ENCODE results near the gene LIPI. TPM values are rescaled to one million over a fixed set of nuclear protein-coding genes. Genes with fewer than 3 reads are reported as not detected.

Gene LIPI
- total RNA-seq, 4 donors from 2014 or later = 2.1 TPM; not detected in 3

- no peak for DNase-seq (ENCODE audit: low spot score in 2 of 2)
- Histone ChIP-seq H3K9me3 (no peaks in the 10 kb centered on the region), H3K36me3 (peaks cover 0 to 6% (median 0%) of the 10 kb centered on the region in 3 donors), H3K27ac (no peak overlapping the region), H3K27me3 (no peaks in the 10 kb centered on the region), H3K4me3 (no peak overlapping the region), H3K4me1 (no peaks in the 10 kb centered on the region)
- 63 to 85% methylated on average over 2 of the region's 2 CpGs for WGBS, 2 donors
- TF ChIP-seq, protein P1, sequence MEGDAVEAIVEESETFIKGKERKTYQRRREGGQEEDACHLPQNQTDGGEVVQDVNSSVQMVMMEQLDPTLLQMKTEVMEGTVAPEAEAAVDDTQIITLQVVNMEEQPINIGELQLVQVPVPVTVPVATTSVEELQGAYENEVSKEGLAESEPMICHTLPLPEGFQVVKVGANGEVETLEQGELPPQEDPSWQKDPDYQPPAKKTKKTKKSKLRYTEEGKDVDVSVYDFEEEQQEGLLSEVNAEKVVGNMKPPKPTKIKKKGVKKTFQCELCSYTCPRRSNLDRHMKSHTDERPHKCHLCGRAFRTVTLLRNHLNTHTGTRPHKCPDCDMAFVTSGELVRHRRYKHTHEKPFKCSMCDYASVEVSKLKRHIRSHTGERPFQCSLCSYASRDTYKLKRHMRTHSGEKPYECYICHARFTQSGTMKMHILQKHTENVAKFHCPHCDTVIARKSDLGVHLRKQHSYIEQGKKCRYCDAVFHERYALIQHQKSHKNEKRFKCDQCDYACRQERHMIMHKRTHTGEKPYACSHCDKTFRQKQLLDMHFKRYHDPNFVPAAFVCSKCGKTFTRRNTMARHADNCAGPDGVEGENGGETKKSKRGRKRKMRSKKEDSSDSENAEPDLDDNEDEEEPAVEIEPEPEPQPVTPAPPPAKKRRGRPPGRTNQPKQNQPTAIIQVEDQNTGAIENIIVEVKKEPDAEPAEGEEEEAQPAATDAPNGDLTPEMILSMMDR (IDR thresholded peaks at IDR 0.05) = no peak
- TF ChIP-seq EP300 (IDR thresholded peaks at IDR 0.05) = no peak
- TF ChIP-seq POLR2A (IDR thresholded peaks at IDR 0.05) = no peak
These were observed 111.2 kb downstream of the LIPI start for GRCh38 chr21:14099570-14099969.

DNA sequence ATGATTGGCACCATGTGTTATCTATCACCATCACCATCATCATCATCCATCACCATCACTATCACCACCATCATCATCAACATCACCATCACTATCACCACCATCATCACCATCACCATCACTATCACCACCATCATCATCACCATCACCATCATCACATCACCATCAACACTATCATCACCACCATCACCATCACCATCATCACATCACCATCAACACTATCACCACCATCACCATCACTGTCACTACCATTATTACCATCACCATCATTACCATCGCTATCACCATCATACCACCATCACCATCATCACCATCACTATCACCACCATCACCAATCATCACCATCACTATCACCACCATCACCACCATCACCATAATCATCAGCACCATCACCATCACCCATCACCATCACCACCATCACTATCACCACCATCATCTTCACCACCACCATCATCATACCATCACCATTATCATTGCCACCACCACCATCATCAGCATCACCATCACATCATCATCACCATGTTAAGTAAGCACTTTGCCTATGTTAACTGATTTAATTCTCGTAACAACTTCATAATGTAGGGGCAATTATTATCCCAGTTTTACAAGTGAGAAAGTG is 112.8 kb downstream of the LIPI start:
- Histone ChIP-seq H3K9me3 (no peaks in the 10 kb centered on the region), H3K27me3 (no peaks in the 10 kb centered on the region), H3K4me3 (no peak overlapping the region), H3K36me3 (peaks cover 0 to 6% (median 0%) of the 10 kb centered on the region in 3 donors), H3K4me1 (no peaks in the 10 kb centered on the region), H3K27ac (no peak overlapping the region)
- no peak for DNase-seq (ENCODE audit: low spot score in 2 of 2)
- WGBS, 2 donors = 95 to 97% methylated on average over 2 of the region's 2 CpGs
- TF ChIP-seq, protein P1 (IDR thresholded peaks at IDR 0.05) = no peak
- no peak for TF ChIP-seq POLR2A (IDR thresholded peaks at IDR 0.05)
- TF ChIP-seq EP300 (IDR thresholded peaks at IDR 0.05) = no peak

DNA sequence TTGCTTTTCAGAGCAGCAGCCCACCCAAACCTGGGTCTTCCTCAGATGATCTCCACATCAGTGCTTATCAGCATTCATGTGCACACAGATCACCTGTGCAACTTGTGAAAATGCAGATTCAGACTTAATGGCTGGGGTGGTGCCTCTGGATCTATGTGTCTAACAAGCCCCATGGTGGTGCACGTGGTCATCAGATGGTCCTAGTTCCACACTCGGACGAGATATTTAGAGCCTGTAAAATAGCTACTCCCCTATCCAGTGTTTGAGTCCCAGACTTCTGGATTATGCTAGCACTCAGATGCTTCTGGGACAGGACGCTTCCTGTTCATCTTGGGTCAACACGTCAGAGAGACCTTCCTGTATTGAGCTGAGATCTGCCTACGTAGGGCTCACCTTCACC is 114.2 kb downstream of the LIPI start:
- 98% methylated on average over 6 of the region's 6 CpGs for WGBS, 2 donors
- Histone ChIP-seq H3K9me3 (no peaks in the 10 kb centered on the region), H3K36me3 (peaks cover 0 to 6% (median 0%) of the 10 kb centered on the region in 3 donors), H3K27ac (no peak overlapping the region), H3K27me3 (no peaks in the 10 kb centered on the region), H3K4me1 (no peaks in the 10 kb centered on the region), H3K4me3 (no peak overlapping the region)
- TF ChIP-seq, protein P1 (IDR thresholded peaks at IDR 0.05) = no peak
- no peak for TF ChIP-seq POLR2A (IDR thresholded peaks at IDR 0.05)
- no peak for TF ChIP-seq EP300 (IDR thresholded peaks at IDR 0.05)
- no peak for DNase-seq (ENCODE audit: low spot score in 2 of 2)

- Histone ChIP-seq H3K4me3 (no peak overlapping the region), H3K36me3 (peaks cover 0 to 6% (median 0%) of the 10 kb centered on the region in 3 donors), H3K27ac (no peak overlapping the region), H3K9me3 (no peaks in the 10 kb centered on the region), H3K27me3 (no peaks in the 10 kb centered on the region), H3K4me1 (no peaks in the 10 kb centered on the region)
- TF ChIP-seq EP300 (IDR thresholded peaks at IDR 0.05) (no peak), POLR2A (IDR thresholded peaks at IDR 0.05) (no peak)
- TF ChIP-seq, protein P1 (IDR thresholded peaks at IDR 0.05) = no peak
- DNase-seq (ENCODE audit: low spot score in 2 of 2) = no peak
- WGBS, 2 donors = 78 to 90% methylated on average over 4 of the region's 4 CpGs
These were observed 114.6 kb downstream of the LIPI start for GRCh38 chr21:14096172-14096571.

GRCh38 chr21:14095056-14095455 is 115.7 kb downstream of the LIPI start:
- peaks cover 0 to 6% (median 0%) of the 10 kb centered on the region in 3 donors for H3K36me3 ChIP-seq
- no peaks in the 10 kb centered on the region for H3K4me1 ChIP-seq
- H3K27ac ChIP-seq = no peak overlapping the region
- no peaks in the 10 kb centered on the region for H3K27me3 ChIP-seq
- DNase-seq (ENCODE audit: low spot score in 2 of 2) = no peak
- TF ChIP-seq POLR2A (IDR thresholded peaks at IDR 0.05) (no peak), EP300 (IDR thresholded peaks at IDR 0.05) (no peak)
- TF ChIP-seq, protein P1 (IDR thresholded peaks at IDR 0.05) = no peak
- 67 to 70% methylated on average over 2 of the region's 2 CpGs for WGBS, 2 donors
- no peaks in the 10 kb centered on the region for H3K9me3 ChIP-seq
- H3K4me3 ChIP-seq = no peak overlapping the region
